Neural cell (in vitro differentiated cells): Measurements from ENCODE around the gene SLC17A7. TPM values are rescaled to one million over a fixed set of nuclear protein-coding genes. Genes with fewer than 3 reads are reported as not detected.
A peak's percentile ranks its signal among the peaks of the same experiment; 100 is the strongest.

Source experiments
- H2AFZ ChIP-seq: fragments of 200-600, 300-800 bp; sonication (generic), shearing (Covaris generic); 2 replicates; pipeline ENCODE4 v1.6.0; 2014; ENCODE audit warnings: low read depth, mild to moderate bottlenecking, antibody characterized with exemption, low read length, moderate library complexity
- H3F3A ChIP-seq: fragments of 200-600 bp; shearing (Covaris generic); 2 replicates; pipeline ENCODE4 v1.6.1; 2016; ENCODE audit warnings: mild to moderate bottlenecking, moderate library complexity, mixed read lengths, antibody characterized with exemption, low read length; ENCODE audit not compliant: insufficient read depth, poor library complexity, severe bottlenecking
- H3K27ac ChIP-seq: fragments of 200-600, 300-800 bp; sonication (generic), shearing (Covaris generic); 2 replicates; pipeline ENCODE4 v1.5.1; 2014; ENCODE audit warnings: mild to moderate bottlenecking, low read length, moderate library complexity
- H3K27me3 ChIP-seq: fragments of 300-800, 200-600 bp; sonication (generic), shearing (Covaris generic); 2 replicates; pipeline ENCODE4 v1.6.0; 2014; ENCODE audit warnings: mild to moderate bottlenecking, low read depth, low read length, moderate library complexity; ENCODE audit not compliant: insufficient read depth
- H3K36me3 ChIP-seq: fragments of 300-800, 200-600 bp; sonication (generic), shearing (Covaris generic); 2 replicates; pipeline ENCODE4 v1.5.1; 2014; ENCODE audit warnings: mild to moderate bottlenecking, antibody characterized with exemption, low read length, moderate library complexity; ENCODE audit not compliant: insufficient read depth
- H3K4me2 ChIP-seq: fragments of 300-800, 200-600 bp; sonication (generic), shearing (Covaris generic); 2 replicates; pipeline ENCODE4 v1.6.0; 2014; ENCODE audit warnings: mild to moderate bottlenecking, low read length
- H3K4me3 ChIP-seq: fragments of 300-800, 200-600 bp; sonication (generic), shearing (Covaris generic); 2 replicates; pipeline ENCODE4 v1.5.1; 2014; ENCODE audit warnings: mild to moderate bottlenecking, low read length, moderate library complexity
- H3K79me2 ChIP-seq: fragments of 200-600 bp; shearing (Covaris generic); replicated peaks from 2 replicates; pipeline ENCODE4 v1.6.0; 2014; ENCODE audit warnings: mild to moderate bottlenecking, low read length, moderate library complexity; ENCODE audit not compliant: insufficient read depth
- H3K9ac ChIP-seq: fragments of 300-800, 200-600 bp; sonication (generic), shearing (Covaris generic); 2 replicates; pipeline ENCODE4 v1.6.1; 2016; ENCODE audit warnings: mild to moderate bottlenecking, low read length, mixed read lengths
- H3K9me2 ChIP-seq: fragments of 200-600 bp; shearing (Covaris generic); 2 replicates; pipeline ENCODE4 v1.6.1; 2016; ENCODE audit warnings: mild to moderate bottlenecking, low read length, mixed read lengths; ENCODE audit not compliant: insufficient read depth
- H3K9me3 ChIP-seq: fragments of 200-600, 300-800 bp; sonication (generic), shearing (Covaris generic); 2 replicates; pipeline ENCODE4 v1.6.1; 2016; ENCODE audit warnings: mild to moderate bottlenecking, mixed run types, low read length, moderate library complexity, mixed read lengths
- H4K20me1 ChIP-seq: fragments of 200-600 bp; shearing (Covaris generic); 2 replicates; pipeline ENCODE4 v1.6.1; 2016; ENCODE audit warnings: mild to moderate bottlenecking, mixed run types; ENCODE audit not compliant: insufficient read depth
- EP300 ChIP-seq: fragments of 450-650 bp; conservative IDR thresholded peaks from 2 replicates; pipeline ENCODE4 v1.6.1; 2014; ENCODE audit warnings: antibody characterized with exemption, mild to moderate bottlenecking, moderate library complexity; ENCODE audit not compliant: poor library complexity, severe bottlenecking
- EZH2 ChIP-seq: fragments of 200-600, 300-800 bp; shearing (Covaris generic), sonication (generic); IDR thresholded peaks from 2 replicates; pipeline ENCODE4 v1.6.1; 2014; ENCODE audit warnings: antibody characterized with exemption, low read length, borderline replicate concordance, mild to moderate bottlenecking; ENCODE audit not compliant: insufficient read depth, poor library complexity, severe bottlenecking
- MXI1 ChIP-seq: fragments of 450-650 bp; conservative IDR thresholded peaks from 2 replicates; pipeline ENCODE4 v1.6.1; 2014; ENCODE audit warnings: antibody characterized with exemption, mild to moderate bottlenecking; ENCODE audit not compliant: poor library complexity, severe bottlenecking
- POLR2AphosphoS5 ChIP-seq: IDR thresholded peaks from 2 replicates; pipeline ENCODE4 v1.6.1; 2012
- RAD21 ChIP-seq: fragments of 450-650 bp; conservative IDR thresholded peaks from 2 replicates; pipeline ENCODE4 v1.6.1; 2014; ENCODE audit warnings: antibody characterized with exemption, mild to moderate bottlenecking, moderate library complexity
- SMC3 ChIP-seq: fragments of 450-650 bp; conservative IDR thresholded peaks from 2 replicates; pipeline ENCODE4 v1.6.1; 2014; ENCODE audit warnings: antibody characterized with exemption, mild to moderate bottlenecking, moderate library complexity; ENCODE audit not compliant: poor library complexity
- TAF1 ChIP-seq: IDR thresholded peaks from 2 replicates; pipeline ENCODE4 v1.6.1; 2012; ENCODE audit warnings: low read depth
- polyA plus RNA-seq: library from polyadenylated mRNA; depleted of rRNA; stranded (reverse); fragments of >200 nt; gene quantifications from 2 replicates; pipeline ENCODE4 v1.2.3, GENCODE V29; 2014
- TF ChIP-seq, protein P1 (sequence below): IDR thresholded peaks from 2 replicates; pipeline ENCODE4 v1.6.1; 2012; ENCODE audit warnings: borderline replicate concordance
- TF ChIP-seq, protein P2 (sequence below): fragments of 450-650 bp; IDR thresholded peaks from 2 replicates; pipeline ENCODE4 v1.5.1; 2014; ENCODE audit warnings: antibody characterized with exemption, mild to moderate bottlenecking, moderate library complexity; ENCODE audit not compliant: poor library complexity, severe bottlenecking

The SLC17A7 gene
- polyA plus RNA-seq, 1 donor from 2014 or later, result 0.07 TPM

DNA sequence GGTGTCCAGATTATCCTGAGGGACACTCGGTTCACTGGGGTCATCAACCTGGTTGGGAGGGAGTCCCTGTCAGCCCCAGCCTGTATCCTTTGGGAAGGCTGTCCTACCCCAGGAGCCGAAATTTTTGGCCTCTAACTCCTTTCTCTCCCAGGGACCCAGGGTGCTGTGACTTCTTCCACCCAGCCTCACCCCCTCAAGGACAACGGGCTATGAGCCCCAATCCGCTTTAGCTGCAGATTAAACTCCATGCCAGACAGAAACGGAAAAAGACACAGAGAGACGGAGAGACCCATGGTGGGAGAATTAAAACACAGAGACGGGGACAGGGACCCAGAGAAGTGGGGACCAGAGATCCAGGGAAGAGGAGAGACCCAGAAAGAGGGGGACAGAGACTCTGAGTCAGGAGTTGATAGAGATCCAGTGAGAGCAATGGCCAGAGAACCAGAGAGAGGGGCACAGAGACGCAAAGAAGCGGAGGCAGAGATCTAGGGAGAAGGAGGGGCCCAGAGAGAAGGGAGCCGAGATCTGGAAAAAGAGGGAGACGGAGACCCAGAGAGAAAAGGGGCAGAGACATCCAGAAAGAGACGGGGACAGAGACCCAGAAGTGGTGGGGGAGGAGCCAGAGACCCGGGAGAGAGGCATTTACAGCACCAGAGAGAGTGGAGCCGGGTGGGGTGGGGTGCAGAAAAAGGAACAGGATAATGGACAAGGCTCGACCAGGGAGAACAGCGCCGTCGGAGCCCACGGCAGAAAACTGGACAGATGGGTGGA lies 703 bp downstream of the SLC17A7 start:
- TF ChIP-seq EZH2, result peak; percentile 48
- TF ChIP-seq, protein P1, sequence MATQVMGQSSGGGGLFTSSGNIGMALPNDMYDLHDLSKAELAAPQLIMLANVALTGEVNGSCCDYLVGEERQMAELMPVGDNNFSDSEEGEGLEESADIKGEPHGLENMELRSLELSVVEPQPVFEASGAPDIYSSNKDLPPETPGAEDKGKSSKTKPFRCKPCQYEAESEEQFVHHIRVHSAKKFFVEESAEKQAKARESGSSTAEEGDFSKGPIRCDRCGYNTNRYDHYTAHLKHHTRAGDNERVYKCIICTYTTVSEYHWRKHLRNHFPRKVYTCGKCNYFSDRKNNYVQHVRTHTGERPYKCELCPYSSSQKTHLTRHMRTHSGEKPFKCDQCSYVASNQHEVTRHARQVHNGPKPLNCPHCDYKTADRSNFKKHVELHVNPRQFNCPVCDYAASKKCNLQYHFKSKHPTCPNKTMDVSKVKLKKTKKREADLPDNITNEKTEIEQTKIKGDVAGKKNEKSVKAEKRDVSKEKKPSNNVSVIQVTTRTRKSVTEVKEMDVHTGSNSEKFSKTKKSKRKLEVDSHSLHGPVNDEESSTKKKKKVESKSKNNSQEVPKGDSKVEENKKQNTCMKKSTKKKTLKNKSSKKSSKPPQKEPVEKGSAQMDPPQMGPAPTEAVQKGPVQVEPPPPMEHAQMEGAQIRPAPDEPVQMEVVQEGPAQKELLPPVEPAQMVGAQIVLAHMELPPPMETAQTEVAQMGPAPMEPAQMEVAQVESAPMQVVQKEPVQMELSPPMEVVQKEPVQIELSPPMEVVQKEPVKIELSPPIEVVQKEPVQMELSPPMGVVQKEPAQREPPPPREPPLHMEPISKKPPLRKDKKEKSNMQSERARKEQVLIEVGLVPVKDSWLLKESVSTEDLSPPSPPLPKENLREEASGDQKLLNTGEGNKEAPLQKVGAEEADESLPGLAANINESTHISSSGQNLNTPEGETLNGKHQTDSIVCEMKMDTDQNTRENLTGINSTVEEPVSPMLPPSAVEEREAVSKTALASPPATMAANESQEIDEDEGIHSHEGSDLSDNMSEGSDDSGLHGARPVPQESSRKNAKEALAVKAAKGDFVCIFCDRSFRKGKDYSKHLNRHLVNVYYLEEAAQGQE, result no peak
- no peak overlapping the region for H3K27ac ChIP-seq
- H3K9ac ChIP-seq, result peak overlapping the region; percentile 3
- H3K9me2 ChIP-seq, result no peaks in the 10 kb centered on the region
- H3K4me2 ChIP-seq, result no peak overlapping the region
- no peaks in the 10 kb centered on the region for H4K20me1 ChIP-seq
- H2AFZ ChIP-seq, result no peak overlapping the region
- H3F3A ChIP-seq, result no peaks in the 10 kb centered on the region
- no peaks in the 10 kb centered on the region for H3K36me3 ChIP-seq
- peaks cover 74% of the 10 kb centered on the region for H3K27me3 ChIP-seq
- H3K9me3 ChIP-seq, result no peaks in the 10 kb centered on the region
- H3K79me2 ChIP-seq, result no peaks in the 10 kb centered on the region
- H3K4me3 ChIP-seq, result peak overlapping the region; percentile 52

DNA sequence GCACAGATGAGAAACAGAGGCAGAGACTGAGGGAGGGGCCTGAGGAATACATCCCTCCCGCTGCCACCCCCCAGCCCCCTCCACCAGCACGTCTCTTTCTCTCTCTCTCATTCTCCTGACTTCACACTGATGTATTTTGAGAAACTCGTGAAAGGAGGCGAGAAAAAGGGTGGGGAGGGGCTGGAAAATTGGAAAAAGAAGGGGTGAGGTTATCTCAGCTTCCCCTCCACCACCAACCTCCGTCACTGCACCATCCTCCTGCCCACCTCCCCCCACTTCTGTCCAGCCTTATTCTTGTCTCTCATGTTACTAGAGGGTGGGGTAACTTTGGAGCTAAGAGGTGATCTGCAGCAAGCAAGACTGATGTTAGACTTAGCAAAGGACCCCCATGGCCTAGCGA lies 1.5 kb downstream of the SLC17A7 start:
- no peaks in the 10 kb centered on the region for H3K9me2 ChIP-seq
- no peak overlapping the region for H3K9ac ChIP-seq
- no peak overlapping the region for H2AFZ ChIP-seq
- no peak overlapping the region for H3K4me3 ChIP-seq
- H4K20me1 ChIP-seq, result no peaks in the 10 kb centered on the region
- no peak overlapping the region for H3K4me2 ChIP-seq
- H3K27ac ChIP-seq, result no peak overlapping the region
- TF ChIP-seq EZH2 (no peak), EP300 (no peak), RAD21 (no peak), SMC3 (no peak), MXI1 (no peak), TAF1 (no peak), POLR2AphosphoS5 (no peak)
- TF ChIP-seq, protein P1, result no peak
- TF ChIP-seq, protein P2, sequence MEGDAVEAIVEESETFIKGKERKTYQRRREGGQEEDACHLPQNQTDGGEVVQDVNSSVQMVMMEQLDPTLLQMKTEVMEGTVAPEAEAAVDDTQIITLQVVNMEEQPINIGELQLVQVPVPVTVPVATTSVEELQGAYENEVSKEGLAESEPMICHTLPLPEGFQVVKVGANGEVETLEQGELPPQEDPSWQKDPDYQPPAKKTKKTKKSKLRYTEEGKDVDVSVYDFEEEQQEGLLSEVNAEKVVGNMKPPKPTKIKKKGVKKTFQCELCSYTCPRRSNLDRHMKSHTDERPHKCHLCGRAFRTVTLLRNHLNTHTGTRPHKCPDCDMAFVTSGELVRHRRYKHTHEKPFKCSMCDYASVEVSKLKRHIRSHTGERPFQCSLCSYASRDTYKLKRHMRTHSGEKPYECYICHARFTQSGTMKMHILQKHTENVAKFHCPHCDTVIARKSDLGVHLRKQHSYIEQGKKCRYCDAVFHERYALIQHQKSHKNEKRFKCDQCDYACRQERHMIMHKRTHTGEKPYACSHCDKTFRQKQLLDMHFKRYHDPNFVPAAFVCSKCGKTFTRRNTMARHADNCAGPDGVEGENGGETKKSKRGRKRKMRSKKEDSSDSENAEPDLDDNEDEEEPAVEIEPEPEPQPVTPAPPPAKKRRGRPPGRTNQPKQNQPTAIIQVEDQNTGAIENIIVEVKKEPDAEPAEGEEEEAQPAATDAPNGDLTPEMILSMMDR, result no peak
- no peaks in the 10 kb centered on the region for H3K36me3 ChIP-seq
- peaks cover 74% of the 10 kb centered on the region for H3K27me3 ChIP-seq
- H3K9me3 ChIP-seq, result no peaks in the 10 kb centered on the region
- H3K79me2 ChIP-seq, result no peaks in the 10 kb centered on the region
- H3F3A ChIP-seq, result no peaks in the 10 kb centered on the region
